ENCODE measurements around the gene CACNA1G.
A peak's percentile ranks its signal among the peaks of the same experiment; 100 is the strongest.

CACNA1G gene

DNA sequence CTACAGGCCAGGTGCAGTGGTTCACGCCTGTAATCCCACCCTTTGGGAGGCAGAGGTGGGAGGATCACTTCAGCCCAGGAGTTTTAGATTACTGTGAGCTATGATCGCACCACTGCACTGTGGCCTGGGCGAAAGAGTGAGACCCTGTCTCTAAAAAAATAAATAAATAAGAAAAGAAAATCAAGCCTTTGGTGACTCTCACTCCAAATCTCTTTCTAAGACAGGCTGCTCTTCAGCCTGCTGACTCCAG is 75.1 kb downstream of the CACNA1G start:
- TF ChIP-seq, protein P1, sequence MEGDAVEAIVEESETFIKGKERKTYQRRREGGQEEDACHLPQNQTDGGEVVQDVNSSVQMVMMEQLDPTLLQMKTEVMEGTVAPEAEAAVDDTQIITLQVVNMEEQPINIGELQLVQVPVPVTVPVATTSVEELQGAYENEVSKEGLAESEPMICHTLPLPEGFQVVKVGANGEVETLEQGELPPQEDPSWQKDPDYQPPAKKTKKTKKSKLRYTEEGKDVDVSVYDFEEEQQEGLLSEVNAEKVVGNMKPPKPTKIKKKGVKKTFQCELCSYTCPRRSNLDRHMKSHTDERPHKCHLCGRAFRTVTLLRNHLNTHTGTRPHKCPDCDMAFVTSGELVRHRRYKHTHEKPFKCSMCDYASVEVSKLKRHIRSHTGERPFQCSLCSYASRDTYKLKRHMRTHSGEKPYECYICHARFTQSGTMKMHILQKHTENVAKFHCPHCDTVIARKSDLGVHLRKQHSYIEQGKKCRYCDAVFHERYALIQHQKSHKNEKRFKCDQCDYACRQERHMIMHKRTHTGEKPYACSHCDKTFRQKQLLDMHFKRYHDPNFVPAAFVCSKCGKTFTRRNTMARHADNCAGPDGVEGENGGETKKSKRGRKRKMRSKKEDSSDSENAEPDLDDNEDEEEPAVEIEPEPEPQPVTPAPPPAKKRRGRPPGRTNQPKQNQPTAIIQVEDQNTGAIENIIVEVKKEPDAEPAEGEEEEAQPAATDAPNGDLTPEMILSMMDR (IDR thresholded peaks at IDR 0.05; ENCODE audit: unreplicated experiment in 3 of 3) = no peak
- Mint-ChIP-seq H3K9me3 (no peaks in the 10 kb centered on the region), H3K4me3 (peak overlapping the region in 1 of 3 experiments; percentile 34), H3K27me3 (ENCODE audit: low read depth) (peaks cover 76% of the 10 kb centered on the region), H3K4me1 (peaks cover 45% of the 10 kb centered on the region), H3K27ac (peak overlapping the region in 1 of 3 experiments; percentile 16), H3K36me3 (ENCODE audit: low read depth) (no peaks in the 10 kb centered on the region)

DNA sequence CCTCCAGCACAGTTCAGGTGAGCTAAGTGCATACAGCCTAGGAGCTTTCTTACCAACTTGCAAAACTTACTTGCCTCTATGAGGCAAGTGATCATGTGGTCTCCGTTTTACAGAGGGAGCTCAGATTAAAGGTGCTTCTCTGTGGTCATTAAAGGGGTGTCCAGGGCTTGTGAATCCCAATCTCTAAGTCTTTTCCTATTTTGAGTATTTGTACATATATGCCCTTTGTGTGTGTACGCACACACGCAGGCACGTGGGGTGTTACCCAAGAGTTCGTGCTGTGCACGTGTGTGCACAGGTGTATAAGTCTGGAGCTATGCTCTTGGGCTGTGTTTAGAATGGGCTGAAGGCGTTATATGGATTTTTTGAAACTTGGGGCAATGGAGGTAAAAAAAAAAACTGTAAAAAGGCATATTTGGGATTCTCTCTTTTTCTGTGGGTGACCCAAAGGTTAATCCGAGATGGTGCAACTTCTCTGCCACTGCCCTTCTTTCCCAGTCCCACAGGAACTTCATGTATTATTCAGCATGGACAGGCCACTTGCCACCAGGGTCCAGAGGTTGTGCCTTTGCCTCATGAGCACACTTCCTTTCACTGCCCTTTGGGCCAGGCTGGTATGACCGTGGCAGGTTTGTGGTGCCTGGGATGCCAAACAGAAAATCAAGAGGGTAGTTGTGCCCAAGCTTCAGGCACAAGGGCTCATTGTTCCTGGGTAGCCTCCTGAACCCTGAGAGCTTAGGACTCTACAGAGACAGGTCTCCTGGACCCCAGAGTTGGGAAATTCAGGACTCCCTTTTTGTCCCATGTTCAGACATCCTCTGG is 75.7 kb downstream of the CACNA1G start:
- Mint-ChIP-seq H3K9me3 (no peaks in the 10 kb centered on the region), H3K4me1 (peaks cover 49% of the 10 kb centered on the region), H3K36me3 (ENCODE audit: low read depth) (no peaks in the 10 kb centered on the region), H3K27me3 (ENCODE audit: low read depth) (peaks cover 72% of the 10 kb centered on the region), H3K27ac (peak overlapping the region in 2 of 3 experiments; percentile 16 to 31), H3K4me3 (peak overlapping the region in 1 of 3 experiments; percentile 34)
- TF ChIP-seq, protein P1 (IDR thresholded peaks at IDR 0.05; ENCODE audit: unreplicated experiment in 3 of 3) = no peak

DNA sequence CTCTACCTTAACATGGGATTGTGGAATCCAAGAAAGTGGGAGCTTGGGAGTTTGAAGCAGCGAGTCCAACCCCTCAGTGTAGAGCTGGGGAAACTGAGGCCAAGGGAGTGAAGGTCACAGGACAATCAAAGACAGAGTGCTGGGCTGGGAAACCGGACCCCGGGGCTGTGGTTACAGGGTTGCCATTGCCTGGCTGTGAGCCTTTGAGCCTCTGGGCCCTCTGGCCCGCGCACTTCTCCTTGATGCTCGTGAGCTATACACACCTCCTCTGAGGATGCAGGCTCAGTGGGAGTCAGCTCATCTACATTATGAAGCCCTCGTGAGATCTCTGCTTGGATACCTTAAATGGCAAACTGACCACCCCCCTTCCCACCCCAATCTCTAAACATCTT is 76.3 kb downstream of the CACNA1G start:
- Mint-ChIP-seq H3K4me3 (no peak overlapping the region), H3K9me3 (no peaks in the 10 kb centered on the region), H3K27me3 (ENCODE audit: low read depth) (peaks cover 74% of the 10 kb centered on the region), H3K36me3 (ENCODE audit: low read depth) (no peaks in the 10 kb centered on the region), H3K27ac (no peak overlapping the region), H3K4me1 (peaks cover 49% of the 10 kb centered on the region)
- TF ChIP-seq, protein P1 (IDR thresholded peaks at IDR 0.05; ENCODE audit: unreplicated experiment in 3 of 3) = no peak

GRCh38 chr17:50637829-50638605 is 77.5 kb downstream of the CACNA1G start:
- Mint-ChIP-seq H3K36me3 (ENCODE audit: low read depth) (no peaks in the 10 kb centered on the region), H3K4me3 (no peak overlapping the region), H3K4me1 (peaks cover 47% of the 10 kb centered on the region), H3K27ac (peak overlapping the region in 2 of 3 experiments; percentile 86 to 90), H3K9me3 (no peaks in the 10 kb centered on the region), H3K27me3 (ENCODE audit: low read depth) (peaks cover 64% of the 10 kb centered on the region)
- TF ChIP-seq, protein P1 (IDR thresholded peaks at IDR 0.05; ENCODE audit: unreplicated experiment in 3 of 3) = no peak

DNA sequence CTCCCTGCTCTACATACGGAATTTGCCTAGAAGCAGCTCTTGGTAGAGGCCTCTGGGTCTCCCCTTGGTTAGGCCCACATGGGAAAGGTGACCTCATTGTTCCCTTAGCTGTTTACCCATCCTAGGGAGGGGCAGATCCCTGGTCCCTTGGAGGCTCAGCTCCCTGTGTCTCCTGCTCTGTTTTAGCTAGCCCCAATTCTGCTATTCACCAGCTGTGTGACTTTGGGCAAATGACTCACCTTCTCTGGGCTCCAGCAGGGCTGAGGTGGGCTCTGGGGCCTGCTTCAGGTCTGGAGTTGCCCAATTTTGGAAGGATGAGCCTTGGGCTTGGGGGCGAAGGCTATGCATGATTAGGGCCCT is 78.1 kb downstream of the CACNA1G start:
- peaks cover 59% of the 10 kb centered on the region for H3K27me3 Mint-ChIP-seq (ENCODE audit: low read depth)
- H3K9me3 Mint-ChIP-seq = no peaks in the 10 kb centered on the region
- TF ChIP-seq, protein P1 (IDR thresholded peaks at IDR 0.05; ENCODE audit: unreplicated experiment in 3 of 3) = no peak
- H3K4me3 Mint-ChIP-seq = no peak overlapping the region
- peak overlapping the region in 2 of 3 experiments; percentile 86 to 90 for H3K27ac Mint-ChIP-seq
- no peaks in the 10 kb centered on the region for H3K36me3 Mint-ChIP-seq (ENCODE audit: low read depth)
- peaks cover 45% of the 10 kb centered on the region for H3K4me1 Mint-ChIP-seq

Data from nephron (organoid).